Measurements from ENCODE around the gene ACAD8.

DNA sequence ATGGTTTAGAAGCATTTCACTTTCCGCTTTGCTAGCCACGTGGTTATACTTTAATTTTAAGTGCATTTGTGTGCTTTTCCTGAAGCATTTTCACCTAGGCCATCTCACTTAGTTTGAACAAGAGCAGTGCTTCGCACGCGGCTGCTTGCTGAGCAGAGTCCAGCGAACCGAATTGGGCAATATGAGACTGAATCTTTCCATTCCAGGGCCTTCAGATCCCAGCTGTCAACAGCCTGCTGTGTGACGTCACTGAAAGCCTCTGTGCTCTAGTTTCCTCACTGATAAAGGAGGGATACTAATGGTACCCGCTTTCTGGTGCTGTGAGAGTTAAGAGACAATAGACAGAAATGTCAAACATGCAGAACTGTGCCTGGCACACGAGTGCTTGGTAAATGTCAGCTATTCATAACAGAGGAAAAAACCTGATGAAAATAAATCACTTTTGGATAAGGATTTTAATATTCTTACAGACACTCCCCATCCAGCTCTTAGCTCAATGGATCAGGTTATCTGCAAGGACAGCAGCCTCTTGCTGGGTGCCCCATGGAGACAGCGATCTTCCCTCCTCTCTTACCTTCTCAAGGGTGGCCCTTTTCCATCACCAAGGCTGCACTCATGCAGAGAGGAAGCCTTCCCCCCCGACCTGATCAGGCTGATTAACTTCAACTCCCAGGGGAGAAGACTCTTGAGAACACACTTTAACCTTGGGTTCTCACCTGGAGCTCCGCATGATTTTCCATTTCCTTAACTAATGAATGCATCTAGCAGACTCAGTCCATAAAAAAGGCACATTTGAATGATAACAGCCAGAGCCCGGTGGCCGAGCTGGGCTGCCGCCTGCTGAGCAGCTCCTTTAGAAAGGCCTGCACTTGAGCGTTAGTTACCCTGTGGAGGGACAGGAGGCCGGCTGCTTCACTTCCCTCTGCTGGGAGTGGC, 19.3 kb downstream of the ACAD8 start:
- no peak for TF ChIP-seq POLR2A (IDR thresholded peaks at IDR 0.05)
- TF ChIP-seq, protein P1, sequence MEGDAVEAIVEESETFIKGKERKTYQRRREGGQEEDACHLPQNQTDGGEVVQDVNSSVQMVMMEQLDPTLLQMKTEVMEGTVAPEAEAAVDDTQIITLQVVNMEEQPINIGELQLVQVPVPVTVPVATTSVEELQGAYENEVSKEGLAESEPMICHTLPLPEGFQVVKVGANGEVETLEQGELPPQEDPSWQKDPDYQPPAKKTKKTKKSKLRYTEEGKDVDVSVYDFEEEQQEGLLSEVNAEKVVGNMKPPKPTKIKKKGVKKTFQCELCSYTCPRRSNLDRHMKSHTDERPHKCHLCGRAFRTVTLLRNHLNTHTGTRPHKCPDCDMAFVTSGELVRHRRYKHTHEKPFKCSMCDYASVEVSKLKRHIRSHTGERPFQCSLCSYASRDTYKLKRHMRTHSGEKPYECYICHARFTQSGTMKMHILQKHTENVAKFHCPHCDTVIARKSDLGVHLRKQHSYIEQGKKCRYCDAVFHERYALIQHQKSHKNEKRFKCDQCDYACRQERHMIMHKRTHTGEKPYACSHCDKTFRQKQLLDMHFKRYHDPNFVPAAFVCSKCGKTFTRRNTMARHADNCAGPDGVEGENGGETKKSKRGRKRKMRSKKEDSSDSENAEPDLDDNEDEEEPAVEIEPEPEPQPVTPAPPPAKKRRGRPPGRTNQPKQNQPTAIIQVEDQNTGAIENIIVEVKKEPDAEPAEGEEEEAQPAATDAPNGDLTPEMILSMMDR (IDR thresholded peaks at IDR 0.05) = no peak
- no peak for TF ChIP-seq EP300 (IDR thresholded peaks at IDR 0.05)

All from upper lobe of left lung (tissue), 4 donors.